Measurements from ENCODE around the gene FBH1.

DNA sequence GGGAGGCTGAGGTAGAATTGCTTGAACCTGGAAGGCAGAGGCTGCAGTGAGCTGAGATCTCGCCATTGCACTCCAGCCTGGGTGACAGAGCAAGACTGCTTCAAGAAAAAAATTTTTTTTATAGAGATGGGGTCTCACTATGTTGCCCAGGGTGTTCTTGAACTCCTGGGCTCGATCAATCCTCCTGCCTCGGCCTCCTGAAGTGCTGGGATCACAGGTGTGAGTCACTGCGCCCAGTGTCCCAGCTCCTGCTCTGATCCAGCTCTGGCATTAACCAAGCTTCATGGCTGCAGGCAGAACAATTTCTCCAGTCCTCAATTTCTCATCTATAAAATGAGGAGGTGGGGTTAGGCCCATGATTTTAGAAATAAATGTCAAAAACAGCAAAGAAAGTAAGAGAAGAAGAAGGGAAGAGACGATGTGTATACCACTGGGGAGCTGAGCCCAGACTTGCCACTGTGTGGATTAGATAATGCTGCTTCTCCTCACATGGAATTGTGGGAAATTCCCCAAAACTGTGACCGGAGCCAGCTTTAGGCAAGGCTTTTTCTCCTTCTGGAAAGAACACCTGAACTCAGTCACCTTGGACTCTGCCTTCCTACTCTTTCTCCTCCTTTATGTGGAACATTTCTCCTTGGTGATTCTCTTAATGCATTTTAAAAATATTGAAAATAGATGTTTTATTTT is 61.8 kb downstream of the FBH1 start:
- TF ChIP-seq CTCF (IDR thresholded peaks at IDR 0.05; ENCODE audit: low read length) = no peak
- no peak for TF ChIP-seq EZH2 (IDR thresholded peaks at IDR 0.05; ENCODE audit: borderline replicate concordance, low read length)

Measured in OCI-LY1 (cell line).